ENCODE results near the gene ICAM3.
"Not testable (repeated sequence)": the region's sequence is repeated elsewhere in the genome, so short reads cannot be mapped to it uniquely, and the experiment has no call there.

Gene ICAM3

DNA sequence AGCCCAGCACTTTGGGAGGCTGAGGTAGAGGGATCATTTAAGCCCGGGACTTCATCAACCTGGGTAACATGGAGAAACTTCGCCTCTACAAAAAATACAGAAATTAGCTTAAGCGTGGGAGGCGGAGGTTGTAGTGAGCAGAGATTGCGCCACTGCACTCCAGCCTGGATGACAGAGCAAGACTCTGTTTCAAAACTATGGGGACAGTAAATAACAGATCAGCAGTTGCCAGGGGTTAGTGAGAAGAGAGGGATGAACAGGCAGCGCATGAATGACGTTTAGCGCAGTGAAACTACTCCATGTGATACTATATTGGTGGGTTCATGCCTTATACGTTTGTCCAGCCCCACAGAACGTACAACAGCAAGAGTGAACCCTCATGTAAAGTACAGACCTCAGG is 7.1 kb upstream of the ICAM3 start:
- no peak for DNase-seq (ENCODE audit: low spot score)

DNA sequence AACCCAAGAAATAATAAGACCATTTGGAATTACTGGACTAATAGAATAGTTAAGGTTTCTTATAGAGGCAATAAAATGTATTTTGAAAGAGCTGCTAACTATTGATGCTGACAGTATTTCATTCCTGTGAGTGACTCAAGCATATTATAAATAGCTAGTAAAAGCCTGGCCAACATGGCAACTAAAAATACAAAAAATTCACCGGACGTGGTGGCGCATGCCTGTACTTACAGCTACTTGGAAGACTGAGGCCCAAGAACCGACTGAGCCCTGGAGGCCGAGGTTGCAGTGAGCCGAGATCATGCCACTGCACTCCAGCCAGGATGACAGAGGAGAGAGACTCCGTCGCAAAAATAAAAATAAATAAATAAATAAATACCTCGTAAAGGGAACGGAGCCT is 5.4 kb upstream of the ICAM3 start:
- no peak for DNase-seq (ENCODE audit: low spot score)

DNA sequence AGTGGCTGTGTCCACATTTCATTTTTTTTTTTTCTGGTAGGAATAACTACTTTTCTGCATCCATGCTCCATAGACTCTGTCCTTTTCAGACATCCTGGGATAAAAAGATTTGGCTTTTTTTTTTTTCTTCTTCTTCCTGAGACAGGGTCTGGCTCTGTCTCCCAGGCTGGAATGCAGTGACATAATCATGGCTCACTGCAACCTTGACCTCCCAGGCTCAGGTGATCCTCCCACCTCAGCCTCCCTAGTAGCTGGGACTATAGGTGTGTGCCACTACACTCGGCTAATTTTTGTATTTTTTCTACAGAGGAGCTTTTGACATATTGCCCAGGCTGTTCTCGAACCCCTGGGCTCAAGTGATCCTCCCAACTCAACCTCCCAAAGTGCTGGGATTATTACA is 4.1 kb upstream of the ICAM3 start:
- peak; percentile 34 for DNase-seq (ENCODE audit: low spot score)

DNA sequence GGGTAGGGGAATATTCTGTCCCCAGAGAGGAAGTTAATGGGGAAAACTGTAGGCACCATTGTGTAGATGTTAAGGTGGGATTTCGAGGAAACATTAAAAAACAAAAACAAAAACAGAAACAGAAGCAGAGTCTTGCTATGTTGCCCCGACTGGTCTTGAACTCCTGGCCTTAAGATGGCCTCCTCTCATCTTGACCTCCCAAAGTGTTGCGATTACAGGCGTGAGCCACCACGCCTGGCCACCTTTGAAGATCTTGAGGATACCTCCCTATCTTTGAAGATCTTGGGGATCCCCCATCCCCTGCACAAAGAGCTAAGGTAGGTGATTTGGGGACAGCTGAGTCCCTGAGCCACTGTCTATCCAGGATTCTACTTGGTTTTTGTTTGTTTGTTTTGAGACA is 553 bp upstream of the ICAM3 start:
- DNase-seq (ENCODE audit: low spot score): no peak

DNA sequence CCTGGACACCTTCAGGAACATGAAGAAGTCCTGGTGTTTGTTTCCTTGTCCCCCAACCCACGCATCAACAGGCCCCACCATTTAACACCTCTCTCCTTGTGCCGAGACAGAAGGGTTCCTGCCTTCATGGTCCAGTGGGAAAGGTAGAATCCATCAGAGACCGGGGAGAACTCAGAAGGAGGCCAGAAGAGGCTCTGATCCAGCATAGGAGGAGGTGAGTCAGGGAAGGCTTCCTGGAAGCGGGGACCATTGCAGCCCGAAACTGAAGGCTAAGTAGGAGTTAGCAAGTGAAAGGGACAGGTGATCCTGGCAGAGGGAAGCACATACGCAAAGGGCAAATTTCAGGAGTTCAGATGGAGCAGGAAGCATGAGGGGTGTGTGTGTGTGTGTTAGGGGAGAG is 484 bp downstream of the ICAM3 start:
- DNase-seq (ENCODE audit: low spot score): no peak

DNA sequence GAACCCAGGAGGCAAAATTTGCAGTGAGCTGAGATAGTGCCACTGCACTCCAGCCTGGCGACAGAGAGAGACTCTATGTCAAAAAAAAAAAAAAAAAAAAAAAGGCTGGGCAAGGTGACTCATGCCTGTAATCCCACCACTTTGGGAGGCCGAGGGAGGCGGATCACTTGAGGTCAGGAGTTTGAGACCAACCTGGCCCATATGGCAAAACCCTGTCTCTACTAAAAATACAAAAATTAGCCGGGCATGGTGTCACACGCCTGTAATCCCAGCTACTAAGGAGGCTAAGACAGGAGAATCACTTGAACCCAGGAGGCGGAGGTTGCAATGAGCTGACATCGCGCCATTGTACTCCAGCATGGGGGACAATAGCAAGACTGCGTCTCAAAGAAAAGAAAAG is 2.7 kb downstream of the ICAM3 start:
- DNase-seq (ENCODE audit: low spot score): not testable (repeated sequence)

DNA sequence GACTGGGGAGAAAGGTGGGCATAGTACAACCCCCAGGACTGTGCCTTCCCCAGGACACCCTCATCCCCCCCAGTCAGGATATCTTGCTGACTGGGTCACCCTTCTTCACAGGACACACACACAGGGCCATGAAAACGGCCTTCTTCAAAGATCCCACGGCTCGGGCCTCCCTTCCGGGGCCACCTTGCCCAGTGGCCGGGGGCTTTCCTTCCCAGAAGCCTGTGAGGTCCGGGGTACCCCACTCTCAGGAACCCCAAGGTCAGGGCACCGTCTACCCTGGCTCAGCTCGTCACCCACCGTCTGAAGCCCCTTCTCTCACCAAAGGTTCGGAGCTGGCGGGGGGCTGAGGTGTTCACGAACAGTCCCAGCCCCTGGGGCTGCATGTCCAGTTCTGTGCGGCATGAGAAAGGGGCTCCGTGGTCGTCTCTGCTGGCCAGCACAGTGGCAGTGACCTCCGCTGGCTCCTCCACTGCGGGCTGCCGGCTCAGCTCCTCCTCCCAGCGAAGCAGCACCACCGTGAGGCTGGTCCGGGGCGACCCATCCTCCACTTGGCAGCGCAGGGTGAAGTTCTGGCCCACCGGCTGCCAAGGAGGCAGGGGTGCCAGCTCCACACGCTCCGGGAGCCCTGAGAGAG is 4.0 kb downstream of the ICAM3 start:
- DNase-seq (ENCODE audit: low spot score): no peak

DNA sequence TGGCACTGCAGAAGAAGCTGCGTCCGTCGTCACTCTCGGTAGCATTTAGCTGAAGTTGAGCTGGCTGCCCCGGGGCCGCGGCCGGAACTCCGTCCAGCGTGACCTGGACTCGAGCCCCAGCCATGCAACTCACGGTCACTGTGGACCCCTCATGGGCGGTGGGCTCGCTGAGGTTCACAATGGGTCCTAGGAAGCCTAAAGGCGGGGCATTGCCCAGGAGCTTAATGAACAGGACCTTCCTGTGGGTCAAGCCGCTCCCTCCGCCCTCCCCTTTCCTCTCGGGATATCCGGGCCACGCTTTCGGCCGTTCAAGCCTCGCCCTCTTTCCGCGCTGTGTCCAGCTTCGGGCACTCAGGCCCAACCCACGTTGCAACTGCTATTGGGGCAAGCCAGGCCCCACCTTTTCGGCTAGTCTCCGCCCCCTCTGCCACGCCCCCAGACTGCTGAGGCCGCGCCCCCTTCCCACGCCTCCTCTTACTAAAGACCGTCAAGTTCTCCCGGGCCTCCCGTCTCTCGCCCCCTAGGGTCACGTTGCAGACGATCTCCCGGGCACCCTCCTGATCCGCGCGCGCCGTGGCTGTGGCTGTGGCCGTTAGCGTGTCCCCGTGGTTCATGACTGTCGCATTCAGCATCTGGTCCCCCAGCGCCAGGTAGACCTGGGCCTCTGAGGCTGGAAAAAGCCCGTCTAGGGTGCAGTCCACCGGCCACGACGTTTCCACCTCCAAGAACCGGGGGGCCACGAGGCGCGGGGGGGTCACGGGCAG is 4.7 kb downstream of the ICAM3 start:
- peak; percentile 96 for DNase-seq (ENCODE audit: low spot score)

DNA sequence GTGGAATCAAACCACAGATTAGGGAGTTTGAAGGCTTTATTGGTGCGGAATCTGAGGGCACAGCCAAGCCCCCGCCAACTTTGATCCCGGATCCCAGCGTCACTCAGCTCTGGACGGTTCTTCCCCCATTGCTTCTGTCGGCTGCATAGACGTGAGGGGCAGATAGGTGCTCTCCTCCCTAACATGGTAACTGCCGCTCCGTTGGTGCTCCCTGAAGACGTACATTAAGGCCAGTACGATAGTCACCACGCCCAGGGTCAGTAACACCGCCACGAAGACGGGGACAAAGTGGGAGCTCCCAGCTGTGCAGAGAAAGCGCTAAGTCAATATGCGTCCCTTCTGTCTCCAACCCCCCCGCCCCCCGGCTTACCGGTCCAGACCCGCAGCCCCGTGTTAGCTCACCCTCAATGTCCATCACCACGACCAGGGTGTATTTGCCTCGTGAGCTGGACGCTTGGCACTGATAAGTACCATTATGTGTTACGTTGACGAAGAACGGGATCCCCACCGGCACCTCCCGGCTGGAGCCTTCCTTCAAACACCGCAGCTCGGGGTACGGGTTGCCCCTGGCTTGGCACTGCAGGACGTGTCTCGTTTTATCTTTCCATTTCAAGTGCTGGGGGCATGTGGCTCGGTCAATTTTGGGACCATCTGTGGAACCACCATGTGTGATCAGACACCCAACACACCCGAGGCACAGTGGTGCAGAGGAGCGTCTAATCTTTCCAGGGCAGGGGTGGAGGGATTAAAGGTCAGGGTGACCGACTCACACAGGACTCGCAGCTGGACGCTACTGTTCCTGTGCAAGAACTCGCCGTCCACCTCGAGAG is 5.5 kb downstream of the ICAM3 start:
- no peak for DNase-seq (ENCODE audit: low spot score)

DNA sequence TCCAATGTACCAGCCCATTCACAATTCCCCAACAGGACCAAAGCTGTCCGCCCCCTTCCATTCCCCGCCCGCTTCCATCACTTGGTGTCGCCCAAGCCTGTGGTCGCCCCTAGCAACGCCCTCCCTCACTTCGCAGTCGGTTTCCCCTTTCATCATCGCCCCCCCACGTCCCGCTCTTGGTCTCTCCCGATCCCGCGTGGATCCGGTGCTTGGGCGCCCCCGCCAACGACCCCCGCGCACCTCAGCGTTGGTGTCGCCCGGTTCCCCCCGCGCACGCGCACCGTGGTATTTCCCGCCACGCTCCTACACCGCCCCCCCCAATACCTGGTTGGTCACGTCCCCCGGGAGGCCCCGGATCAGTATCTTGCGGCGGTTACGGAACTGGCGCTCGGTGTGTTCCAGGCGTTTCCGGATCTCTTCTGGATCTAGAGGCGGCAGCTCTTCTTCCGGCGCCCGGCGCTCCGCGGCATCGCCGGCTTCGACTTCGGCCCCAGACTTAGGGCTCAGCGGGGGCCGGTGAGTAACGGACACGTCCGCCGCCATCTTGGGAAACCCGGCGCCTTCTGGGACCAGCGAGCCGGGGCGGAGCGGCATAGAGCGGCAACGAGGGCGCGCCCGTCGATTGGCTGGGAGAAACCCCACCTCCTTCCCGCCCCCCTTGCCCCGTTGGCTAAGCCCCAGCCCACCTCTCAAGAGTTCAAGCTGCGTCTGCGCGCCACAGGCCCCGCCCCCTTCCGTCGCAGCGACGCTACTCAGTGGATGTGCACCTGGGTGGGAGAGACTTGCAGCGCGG is 6.3 kb downstream of the ICAM3 start, which contains the start of gene RAVER1:
TSS of gene RAVER1 (minus strand) at position 565 of the 793 bp plus-strand sequence. CDS start at position 543, 22 bp downstream.
- DNase-seq (ENCODE audit: low spot score): peak; percentile 96

DNA sequence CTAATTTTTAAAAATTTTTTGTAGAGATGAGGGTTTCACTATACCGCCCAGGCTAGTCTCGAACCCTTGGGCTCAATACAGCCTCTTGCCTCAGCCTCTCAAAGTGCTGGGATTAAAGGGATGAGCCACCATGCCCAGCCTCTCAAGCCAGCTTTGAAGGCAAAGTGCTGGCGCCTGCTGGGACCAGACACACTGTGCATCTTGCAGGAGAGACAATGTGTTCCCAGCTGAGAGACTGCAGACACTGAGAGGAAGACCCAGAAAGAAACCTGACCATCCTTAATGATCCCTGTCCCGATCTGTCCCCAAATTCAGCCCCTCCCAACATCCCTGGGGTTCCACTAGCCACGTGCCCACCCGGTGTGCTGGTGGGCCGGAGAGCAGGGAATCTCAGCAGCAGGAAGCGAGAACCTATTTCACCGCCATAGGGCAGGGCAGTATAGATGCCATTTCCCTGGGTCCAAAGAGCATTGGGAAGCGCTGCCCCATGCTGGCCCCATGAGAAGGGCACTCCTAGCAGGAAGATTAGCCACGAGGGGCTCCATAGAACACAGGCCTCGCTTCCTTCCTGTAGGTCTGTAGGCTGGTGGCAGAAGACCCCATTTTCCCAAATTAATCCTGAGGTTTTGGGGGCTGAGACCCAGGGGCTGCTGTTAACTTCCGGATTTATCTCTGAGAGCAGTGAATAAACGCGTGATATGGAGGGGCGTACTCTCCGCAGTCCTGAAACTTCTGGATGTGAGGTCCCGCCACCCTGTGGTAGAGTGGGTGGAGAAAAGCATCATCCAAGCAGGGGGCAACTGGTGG is 7.1 kb downstream of the ICAM3 start:
- DNase-seq (ENCODE audit: low spot score): no peak

DNA sequence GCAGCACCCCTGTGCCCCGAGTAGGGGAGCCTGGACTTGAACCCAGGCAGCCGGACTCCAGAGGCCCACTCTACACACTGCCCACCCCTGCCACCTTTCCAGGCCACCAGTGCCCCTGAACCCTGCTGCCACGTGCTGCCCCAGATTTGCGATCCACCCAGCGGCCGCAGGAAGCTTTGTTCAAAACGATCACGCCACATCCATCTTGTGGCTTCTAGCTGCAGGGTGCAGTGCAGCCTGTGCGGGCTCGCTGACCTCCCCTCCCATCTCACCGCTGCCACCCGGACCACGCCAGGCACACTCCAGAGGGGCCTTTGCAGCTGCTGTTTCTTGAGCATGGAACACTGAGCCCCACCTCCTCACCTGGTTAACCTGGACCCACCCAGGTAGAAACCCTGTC is 9.9 kb downstream of the ICAM3 start:
- no peak for DNase-seq (ENCODE audit: low spot score)

DNA sequence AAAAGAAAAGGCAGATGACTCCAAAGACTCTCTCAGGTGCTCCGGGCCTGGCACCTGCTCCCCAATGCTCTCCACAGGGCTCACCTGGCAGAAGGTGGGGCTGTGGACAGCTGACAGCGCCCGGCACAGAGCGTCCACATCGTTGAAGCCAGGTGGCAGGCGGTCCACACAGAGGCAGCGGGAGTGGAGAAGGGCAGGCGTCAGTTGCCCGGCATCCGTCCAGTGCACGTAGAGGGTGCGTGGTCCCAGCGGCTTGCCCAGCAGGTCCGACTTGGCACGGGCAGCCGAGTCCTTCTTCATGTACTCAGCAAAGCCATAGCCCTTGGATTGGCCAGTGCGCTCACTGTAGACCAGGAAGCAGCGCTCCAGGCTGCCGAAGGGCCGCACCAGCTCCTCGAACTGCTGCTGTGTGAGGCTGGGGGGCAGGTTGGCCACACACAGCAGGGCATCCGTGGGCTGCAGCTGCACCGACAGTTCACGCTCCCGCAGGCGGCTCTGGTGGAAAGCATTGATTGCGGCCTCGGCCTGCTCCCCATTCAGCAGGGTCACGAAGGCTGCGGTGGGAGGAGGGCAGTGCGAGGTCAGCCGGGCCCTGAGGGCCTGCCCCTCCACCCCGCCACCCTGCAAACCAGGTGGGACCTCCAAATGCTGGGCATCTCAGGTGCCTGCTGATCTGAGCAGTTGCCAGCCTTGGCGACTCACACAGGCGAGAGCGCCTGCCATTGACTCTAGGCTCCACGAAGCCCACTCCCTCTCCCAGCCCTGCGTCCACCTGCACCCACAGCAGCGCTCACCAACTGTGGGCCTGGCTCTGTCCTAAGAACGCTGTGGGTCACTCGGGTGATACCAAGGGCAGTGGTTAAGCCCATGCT is 10.6 kb downstream of the ICAM3 start:
- DNase-seq (ENCODE audit: low spot score): no peak

DNA sequence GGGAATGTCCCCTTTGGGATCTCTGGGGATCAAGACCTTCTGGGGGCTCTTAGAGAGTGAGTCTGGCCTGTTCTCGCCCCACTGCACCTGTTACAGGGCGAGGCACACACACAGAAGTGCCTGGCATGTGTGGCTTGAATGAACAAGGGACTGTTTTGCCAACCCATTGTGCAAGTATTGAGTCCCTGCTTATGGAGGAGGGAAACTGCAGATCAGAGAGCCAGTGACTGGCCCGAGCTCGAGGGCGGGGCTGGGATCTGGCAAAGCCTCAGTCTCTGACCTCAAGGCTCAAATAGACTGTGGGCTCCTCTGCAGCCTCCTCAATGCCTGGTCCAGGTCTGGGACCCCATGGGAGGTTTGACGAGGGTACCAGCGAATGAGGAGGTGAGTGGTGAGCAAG is 11.6 kb downstream of the ICAM3 start:
- no peak for DNase-seq (ENCODE audit: low spot score)

DNA sequence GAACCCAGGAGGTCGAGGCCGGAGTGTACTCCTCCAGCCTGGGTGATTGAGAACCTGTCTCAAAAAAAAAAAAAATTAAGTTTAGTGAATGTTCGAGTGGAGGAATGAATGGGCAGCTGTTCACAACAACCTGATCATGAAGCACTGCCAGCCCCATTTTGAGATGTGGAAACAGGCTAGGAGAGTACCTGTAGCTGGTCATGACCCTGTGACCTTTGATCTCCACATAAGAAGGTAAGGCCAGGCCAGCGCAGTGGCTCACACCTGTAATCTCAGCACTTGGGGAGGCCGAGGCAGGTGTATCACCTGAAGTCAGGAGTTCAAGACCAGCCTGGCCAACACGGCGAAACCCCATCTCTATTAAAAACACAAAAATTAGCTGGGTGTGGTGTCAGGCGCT is 13.7 kb downstream of the ICAM3 start:
- DNase-seq (ENCODE audit: low spot score): no peak

DNA sequence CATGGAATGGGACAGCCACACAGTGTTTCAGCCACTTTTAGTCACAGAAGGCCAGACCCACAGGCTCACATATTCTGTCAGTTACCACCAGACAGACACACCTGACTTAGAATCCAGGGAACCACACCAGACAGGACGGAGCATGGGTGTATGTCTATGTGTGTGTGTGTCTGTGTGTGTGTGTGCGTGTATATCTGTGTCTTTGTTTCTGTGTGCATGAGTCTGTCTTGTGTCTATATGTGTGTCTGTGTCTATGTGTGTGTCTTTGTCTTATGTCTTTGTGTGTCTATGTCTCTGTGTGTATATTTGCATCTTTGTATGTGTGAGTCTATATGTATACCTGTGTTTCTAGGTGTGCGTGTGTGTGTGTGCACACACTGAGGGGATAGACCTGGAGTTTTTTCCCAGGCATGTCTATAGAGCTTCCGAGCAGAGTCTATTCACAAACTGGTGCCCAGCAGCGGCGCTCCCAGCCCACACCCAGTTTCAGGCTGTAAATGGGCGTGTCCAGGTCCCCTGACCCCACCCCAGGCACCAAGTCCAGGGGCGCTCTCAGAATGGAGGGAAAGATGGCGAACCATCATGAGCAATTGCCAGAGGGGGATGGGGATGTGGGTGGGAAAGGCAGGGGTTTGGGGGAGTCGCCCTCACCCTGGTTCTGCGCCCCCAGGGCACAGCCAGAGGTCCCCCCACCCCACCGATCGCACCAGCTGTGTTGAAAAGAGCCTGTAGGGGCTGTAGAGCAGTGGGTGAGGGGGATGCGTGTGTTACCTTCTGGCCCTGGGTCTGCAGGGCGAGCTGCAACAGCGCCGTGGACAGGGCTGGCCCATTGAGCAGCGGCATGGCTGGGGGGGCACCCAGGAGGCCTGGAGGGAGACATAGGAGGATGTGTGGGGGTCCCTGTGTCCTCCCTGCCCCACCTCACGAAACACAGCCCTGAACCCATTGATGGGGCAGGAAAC is 17.3 kb downstream of the ICAM3 start:
- no peak for DNase-seq (ENCODE audit: low spot score)

DNA sequence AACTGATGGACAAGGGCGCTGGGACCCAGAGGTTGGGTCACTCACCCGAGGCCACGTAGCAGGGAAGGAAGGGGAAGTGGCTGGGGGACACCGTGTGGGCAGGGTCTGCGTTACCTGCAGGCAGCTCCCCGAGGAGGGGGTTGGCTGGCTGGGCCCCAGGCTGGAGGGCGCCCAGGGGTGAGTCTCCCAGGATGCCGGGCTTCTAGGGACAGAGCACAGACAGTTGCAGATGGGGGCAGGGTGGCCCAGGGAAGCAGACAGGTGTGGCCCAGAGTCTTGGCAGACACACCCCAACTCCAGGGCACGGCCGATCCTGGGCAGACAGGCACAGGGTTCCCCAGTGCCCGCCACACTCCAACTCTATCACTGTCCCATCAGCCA is 18.0 kb downstream of the ICAM3 start:
- DNase-seq (ENCODE audit: low spot score): no peak

DNA sequence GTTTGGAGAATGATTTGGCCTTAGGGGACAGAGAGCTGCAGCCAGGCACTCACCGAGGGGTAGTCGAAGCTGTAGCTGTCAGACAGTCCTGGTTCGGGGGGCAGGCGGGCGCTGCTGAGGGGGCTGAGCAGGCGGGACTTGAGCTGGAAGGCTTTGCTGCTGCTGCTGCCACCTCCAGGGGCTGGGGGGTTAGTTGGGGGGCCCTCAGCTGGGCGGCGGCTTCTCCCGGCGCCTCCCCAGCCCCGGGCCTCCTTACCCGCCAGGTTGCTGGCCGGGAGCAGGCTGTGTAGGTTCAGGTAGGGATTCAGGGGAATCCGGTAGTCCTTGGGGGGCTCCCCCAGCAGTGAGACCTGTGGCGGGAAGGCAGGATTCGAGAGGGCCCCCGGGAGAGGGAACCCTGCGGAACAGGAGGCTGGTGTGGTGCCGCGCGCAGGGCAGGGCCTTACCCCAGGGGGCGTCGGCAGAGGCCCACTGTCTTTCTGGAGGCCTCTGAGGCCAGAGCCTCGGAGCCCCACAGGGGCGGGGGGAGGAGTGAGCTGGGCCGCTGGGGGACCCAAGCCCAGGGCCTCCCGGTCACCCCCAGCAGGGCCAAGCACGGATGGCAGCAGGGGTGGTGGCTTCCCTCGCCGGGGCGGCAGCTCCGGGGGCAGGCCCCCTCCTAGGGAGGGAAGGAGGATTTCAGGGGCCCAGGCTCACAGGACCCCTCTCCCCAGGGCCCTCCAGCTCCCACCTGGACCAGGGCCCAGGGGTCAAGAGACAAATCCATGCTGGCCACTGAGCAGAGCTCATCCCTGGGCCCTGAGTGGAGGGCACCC is 18.6 kb downstream of the ICAM3 start:
- no peak for DNase-seq (ENCODE audit: low spot score)
